A172 (cell line): ENCODE data around the gene CBFB. TPM values are rescaled to one million over a fixed set of nuclear protein-coding genes. Genes with fewer than 3 reads are reported as not detected.
A peak's percentile ranks its signal among the peaks of the same experiment; 100 is the strongest.
"Not testable (repeated sequence)": the region's sequence is repeated elsewhere in the genome, so short reads cannot be mapped to it uniquely, and the experiment has no call there.

Source experiments
- DNase-seq: peaks from one replicate; pipeline ENCODE4 v3.0.0-alpha.2; 2015; ENCODE audit warnings: low spot score
- total RNA-seq: library from RNA; depleted of rRNA; stranded (reverse); fragments of >200 nt; shearing (Covaris generic); gene quantifications from 2 replicates; pipeline ENCODE4 v1.2.3, GENCODE V29; 2014; rRNA removed

The CBFB gene
- total RNA-seq = 72.3 and 89.4 TPM in 2 replicates

DNA sequence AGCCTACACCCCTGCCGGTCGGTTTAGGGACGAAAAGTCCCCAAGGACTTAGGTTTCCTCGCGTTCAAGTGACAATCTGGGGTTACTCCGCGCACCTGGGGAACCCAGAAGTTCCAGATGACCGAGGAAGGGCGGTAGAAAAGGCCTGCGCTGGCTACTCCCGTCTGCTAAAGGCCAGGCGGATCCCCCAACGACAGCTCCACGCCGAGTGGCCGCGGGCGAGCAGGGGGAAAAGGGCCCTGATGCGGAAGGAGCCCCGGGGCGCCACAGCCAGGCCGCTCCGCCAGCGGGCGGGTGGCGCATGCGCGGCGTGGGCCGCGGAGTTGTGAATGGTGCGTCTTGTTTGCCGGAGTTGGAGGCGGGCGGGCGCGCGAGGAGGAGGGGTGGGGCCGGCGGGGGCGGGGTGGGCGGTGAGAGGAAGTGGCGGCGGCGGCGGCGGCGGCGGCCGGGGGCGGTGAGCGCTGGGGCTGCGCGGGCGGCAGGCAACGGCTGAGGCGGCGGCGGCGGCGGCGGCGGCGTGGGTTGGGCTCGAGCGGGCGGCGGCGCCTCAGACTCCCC is at the start of gene CBFB:
Gene CBFB (plus strand): TSS at position 454 of the 558 bp plus-strand sequence. CDS start 259 bp downstream, outside the sequence.
- DNase-seq = peak; percentile 76

DNA sequence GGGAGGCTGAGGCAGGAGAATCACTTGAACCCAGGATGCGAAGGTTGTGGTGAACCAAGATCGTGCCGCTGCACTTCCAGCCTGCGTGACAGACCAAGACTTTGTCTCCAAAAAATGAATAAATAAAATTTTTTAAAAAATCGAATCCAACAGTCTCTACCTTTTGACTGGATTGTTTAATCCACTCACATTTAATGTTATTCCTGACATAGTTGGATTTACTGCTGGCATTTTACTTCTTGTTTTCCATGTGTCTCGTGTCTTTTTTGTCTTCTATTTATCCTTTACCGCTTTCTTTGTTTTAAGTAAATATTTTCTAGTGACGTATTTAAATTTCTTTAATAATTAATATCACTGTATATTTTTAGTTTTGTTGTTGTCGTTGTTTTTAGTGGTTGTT is 45.9 kb upstream of the CBFB start:
- DNase-seq = no peak

DNA sequence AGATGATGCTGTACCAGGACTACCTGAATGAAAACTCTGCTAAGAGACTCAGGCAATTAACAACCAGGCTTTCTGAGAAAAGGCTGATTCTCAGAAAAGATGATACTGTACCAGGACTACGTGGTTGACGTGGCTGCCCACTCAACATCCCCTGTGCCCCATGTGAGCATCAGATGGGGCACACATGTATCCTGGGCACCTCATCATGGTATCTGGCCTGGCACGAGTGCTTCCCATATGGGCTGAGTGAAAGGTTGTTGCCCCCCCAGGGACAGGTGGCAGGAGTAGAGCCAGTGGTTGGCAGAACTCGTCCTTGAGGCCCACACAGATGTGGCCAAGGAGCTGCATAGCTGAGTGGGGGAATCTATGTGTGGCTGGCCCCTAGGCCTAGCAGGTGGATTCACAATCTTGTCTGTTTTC is 44.0 kb upstream of the CBFB start:
- DNase-seq = no peak

DNA sequence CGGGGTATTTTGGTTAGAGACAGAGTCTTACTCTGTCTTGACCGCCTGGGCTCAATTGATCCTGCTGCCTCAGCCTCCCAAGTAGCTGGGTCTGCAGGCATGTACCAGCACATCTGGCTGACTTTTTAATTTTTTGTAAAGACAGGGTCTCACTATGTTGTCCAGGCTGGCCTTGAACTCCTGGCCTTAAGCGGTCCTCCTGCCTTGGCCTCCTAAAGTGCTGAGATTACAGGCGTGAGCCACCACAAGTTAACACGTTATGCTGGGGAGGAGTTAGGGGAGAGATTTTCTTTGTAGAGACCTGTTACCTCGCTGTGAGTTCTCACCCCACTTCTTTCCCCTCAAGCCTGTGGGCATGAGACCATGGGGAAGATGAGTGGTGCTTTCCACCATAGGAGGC is 42.4 kb upstream of the CBFB start:
- no peak for DNase-seq

DNA sequence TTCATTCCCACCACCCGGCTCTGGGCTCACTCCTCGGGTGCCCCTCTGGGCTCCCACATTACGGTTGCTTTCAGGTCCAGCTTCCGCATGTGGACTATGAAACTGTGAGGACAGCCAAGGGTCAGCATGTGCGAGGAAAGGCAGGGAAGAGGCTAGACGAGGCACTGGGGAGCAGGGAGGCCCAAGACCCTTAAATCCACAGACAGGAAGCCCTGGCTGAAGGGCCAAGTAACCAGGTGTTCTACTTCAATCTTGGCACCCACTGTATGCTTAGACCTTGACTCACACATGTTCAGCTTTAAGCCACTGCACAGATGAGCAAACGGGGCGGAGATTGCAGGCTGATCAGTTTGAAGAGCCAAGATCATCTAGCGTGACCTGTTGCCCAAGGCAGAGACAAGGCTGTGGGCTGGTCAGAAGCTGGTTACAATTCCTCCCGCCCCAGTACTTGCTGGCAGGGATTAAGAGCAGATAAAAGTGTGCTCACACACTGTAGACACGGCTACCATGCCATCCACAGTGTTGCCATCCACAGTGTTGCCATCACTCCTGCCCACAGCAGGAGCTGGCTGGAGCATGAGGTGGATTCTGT is 40.7 kb upstream of the CBFB start, which contains the start of gene CES4A:
Gene CES4A (plus strand): TSS at position 393 of the 592 bp plus-strand sequence. CDS start 184 bp downstream, at position 577.
- DNase-seq = no peak

DNA sequence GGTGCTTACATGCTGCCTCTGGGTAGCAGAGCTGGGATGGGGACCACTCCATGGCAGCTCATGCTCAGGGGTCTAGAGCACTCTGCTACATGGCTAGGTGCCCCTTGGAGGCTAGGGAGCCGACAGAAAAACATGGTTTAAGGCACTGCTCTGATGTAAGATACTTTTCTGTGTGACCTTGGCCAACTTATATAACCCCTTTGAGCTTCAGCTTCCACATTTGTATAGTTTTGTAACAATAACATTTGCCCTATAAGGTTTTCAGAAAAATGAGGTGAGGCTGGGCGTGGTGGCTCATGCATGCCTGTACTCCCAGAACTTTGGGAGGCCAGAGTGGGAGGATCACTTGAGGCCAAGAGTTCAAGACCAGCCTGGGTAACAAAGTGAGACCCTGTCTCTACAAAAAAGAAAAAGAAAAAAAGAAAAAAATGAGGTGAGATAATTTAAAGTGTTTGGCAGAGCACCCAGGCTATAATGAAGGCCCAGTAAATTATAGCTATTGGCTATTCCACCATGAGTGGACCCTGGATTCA is 37.3 kb upstream of the CBFB start:
- DNase-seq = no peak

DNA sequence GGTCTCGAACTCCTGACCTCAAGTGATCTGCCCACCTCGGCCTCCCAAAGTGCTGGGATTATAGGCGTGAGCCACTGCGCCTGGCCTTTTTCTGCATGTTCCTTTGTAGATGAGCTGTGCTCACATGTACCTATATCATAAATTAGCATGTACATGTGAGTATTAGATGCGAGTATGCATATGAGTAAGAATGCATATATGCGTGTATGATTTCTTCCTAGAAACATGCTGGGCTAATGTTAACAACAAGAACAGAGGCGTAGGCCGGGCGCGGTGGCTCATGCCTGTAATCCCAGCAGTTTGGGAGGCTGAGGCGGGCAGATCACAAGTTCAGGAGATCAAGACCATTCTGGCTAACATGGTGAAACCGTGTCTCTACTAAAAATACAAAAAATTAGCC is 35.4 kb upstream of the CBFB start:
- not testable (repeated sequence) for DNase-seq

DNA sequence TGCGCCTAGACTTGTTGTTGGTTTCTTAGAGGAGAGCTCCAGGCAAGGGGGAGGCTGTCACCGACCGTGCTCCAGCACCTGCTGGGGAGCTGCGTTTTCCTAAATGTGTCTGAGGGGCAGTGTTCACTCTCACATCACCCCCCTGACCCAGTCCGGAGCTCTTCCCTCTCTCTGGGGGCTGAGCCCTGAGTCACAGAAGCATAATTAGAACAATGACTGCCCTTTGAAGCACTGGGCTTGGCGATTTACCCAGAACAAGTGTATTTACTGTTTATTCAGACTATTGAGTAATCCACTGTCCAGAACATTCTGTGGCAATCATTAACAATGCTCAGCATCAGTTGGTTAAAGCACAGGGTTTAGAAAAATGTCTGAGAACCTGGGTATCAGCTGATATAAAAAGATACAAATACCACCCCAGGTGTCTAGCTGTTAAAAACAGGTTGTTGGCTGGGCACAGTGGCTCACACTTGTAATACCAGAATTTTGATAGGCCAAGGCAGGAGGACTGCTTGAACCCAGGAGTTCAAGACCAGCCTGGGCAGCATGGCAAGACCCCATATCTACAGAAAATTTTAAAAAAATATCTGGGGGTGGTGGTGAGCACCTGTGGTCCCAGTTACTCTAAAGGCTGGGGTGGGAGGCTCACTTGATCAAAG is 32.5 kb upstream of the CBFB start:
- no peak for DNase-seq

DNA sequence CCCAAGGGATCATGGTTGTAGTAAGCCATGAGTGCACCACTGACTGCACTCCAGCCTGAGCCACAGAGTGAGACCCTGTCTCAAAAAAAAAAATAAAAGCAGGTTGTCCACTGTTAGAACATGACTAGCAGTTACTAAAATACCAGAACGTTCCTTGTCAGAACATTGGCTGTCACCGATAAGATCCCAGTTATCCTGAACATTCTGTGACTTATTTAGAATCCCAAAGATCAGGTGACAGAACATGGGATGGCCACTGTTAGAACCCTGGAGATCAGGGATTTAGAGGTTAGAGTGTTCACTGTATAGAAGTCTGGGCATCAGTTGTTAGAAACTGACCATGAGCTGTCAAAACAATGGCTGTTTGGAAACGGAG is 32.0 kb upstream of the CBFB start:
- no peak for DNase-seq

DNA sequence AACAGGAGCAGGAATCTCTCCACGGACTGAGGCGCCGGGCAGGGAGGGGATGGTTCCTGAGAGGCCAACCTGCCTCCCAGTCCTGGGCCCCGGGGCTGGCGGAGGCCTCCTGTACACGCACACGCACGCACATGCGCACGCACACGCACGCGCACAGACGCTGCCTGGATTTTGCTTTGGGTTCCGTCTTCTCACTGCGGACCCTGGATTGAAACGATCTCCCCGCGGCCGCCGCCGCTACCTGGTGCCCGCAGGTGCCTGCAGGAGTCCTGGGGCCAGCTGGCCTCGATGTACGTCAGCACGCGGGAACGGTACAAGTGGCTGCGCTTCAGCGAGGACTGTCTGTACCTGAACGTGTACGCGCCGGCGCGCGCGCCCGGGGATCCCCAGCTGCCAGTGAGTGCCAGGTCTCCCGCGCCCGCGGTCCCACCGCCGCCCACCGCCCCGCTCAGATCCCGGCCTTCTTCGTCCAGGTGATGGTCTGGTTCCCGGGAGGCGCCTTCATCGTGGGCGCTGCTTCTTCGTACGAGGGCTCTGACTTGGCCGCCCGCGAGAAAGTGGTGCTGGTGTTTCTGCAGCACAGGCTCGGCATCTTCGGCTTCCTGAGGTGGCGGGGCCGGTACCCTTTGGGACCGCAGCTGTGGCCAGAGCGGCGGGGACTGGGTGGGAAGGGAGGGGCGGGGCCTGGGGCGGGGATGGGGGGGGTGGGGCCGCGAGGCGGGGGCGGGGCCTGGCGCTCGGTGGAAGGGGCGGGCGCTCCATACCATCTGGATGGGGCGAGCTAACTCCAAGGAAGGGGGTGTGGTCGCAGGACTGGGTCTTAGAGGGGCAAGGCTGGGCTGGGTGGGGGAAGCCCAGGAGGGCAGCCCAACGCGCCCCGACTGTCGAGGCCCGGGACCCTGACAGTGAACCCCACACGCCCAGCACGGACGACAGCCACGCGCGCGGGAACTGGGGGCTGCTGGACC is 28.3 kb upstream of the CBFB start:
- no peak for DNase-seq

DNA sequence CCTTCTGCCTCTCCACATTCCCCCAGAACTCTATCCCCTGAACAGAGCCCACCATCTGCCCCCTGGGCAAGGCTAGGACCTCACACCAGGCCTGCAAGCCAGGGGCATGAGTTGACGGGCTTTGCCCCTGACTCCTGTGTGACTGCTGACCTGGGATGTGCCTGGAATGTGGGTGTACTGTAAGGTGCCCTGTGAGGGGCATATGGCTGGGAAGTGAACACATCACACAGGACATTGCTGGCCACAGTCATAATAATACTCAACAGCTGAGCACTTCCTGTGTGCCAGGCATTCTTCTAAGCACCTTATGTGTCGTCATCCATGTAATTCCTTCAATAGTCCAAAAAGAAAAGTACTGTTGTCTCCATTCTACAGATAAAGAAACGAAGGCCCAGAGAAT is 27.2 kb upstream of the CBFB start:
- no peak for DNase-seq

DNA sequence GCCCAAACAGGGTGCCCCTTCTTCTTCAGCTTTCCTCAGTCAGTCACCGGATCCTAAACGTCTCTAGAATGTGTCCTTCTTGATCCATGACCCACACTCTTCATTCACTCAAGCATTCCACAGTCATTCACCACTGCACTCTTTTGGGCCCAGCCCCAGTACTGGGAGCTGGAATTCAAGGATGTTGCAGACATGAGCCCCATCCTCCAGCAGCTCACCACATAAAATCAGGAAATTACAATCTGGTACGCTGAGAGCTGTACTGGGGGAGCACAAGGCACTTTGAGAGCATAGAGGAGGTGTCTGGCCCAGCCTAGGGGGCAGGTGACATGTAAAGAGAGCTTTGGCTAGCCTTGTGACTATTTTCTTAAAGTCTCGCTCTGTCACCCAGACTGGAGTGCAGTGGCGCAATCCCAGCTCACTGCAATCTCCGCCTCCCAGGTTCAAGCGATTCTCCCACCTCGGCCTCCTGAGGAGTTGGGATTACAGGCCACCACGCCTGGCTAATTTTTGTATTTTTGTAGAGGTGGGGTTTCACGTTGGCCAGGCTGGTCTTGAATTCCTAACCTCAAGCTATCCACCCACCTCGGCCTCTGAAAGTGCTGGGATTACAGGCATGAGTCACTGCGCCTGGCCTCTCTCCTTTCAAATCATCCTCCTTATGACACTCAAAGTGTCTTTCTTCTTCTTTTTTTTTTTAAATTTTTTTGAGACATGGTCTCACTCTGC is 21.9 kb upstream of the CBFB start:
- no peak for DNase-seq

DNA sequence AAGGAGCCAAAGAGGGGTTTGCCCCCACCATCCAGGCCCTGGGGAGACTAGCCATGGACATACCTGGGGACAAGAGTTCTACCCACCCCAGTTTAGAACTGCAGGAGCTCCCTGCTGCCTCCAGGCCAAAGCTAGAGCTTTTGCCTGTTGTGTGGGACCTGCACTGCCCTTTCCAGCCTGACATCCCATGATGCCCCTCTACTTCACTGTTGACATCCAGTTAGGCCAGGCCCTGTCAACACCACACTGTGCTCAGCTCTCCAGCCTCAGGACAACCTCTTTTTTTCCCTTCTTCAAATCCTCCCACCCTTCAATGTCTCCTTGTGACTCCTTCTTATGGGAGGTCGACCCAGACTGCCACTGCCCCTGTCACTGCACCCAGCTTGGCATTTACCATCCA is 19.8 kb upstream of the CBFB start:
- no peak for DNase-seq

DNA sequence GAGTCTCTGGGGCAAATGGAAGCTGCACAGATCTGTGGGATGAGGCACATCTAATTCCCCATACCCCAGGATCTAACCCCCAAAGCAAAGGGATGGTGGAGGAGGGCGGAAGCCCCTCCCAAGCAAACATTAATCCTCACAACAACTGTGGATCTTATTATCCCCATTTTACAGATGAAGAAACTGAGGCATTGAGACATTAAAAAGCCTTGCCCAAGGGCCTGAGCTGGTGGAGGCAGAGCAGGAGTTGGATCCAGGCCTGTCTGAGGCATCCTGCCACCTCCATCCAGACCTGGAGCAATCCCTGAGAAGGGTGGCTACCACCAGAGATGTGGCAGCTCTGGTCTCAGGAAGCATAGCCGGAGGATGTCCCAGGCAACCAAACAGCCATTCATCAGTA is 17.7 kb upstream of the CBFB start:
- DNase-seq = no peak

DNA sequence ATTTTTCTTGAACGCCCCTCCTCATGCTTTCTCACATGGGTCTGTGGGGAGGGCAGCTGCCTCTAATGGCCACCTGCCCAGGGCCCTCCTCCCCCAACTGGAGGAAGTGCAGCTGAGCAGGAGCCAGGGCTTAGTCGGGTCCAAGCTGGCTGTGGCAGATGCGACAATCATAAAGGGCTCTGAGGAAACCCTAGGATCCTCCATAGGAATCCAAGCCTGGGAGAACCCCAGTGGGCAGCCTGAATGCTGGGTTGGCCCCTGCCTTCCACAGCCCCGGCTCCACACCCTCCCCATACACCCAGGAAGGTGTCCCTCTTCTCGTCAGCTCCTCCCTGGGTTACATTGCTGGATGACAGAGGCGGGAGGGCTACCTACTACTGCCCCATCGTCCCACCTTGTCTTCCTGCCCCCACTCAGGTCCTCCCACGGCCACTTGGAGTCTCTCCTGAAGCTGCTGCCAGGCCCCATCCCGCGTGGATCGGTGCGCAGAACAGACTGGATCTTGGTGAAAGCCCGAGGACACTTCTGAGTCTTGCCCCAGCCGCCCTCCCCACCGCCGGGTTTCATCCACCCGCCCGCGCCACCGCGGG is 15.6 kb upstream of the CBFB start:
- no peak for DNase-seq

DNA sequence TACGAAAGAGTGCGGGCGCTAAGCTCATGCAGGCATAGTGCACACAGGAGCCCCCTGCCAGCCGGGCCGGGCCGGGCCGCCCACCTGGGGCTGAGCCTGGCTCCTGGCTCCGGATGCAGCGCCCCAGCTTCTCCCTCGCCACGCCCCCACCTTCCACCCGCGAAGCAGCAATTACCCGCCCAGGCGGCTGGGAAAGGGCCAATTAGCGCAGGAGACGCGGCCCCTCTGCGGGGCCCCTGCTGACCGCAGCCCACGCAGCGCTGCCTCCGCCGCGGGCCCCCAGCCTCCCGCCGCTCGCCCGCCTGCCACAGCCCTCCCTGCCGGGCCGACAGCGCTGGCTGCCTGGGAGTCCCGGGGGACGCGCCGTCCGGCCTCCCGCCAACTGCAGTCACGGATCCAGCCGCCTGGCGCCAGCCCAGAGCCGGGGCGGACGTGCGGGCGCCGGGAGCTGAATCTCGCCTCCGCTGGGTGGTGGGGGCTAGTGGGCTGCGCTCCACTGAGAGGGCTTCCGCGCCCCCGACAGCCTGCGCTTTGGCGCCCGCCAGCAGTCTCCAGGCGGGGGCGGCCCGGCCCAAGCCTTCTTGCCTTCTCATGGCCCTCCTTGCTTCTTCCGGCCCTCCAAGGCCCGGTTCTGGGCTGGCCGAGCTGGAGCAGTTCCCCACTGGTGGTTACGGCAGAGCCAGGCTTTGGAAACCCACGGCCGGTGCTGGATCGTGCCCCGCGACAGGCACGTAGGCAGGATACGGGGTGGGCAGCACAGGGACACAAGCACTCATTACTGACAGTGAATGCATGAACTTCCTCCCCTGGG is 14.9 kb upstream of the CBFB start:
- no peak for DNase-seq

DNA sequence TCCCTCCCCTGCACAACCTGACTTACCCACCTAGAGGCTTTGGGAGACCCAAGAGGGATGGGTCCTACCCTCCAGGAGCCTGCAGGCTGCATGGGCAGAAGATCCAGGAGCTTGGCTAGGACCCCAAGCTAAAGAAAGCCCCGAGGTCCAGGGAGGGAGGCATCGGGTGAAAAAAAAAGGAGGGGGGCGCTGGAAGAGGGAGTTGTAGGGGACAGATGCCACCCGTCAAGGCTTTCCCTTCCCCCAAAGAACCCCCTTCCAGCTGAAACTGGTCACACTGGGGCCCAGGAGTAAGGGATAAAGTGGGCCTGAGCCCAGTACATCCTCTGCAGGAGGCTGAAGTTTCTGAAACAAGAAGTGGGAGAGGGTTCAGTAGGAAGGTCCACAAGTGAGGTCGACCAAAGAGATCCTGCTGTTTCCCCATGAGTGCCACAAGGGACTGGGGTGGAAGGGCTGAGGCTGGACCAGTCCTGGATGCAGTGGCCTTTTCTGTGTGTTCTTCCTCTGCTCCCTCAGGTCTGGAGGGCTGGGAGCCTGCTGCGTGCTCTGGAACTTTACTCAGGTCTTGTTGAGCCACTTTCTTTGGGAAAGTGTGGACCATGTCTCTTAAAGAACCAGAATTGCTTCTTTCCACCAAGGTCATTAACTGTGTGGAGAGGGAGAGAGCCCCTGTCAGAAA is 14.2 kb upstream of the CBFB start:
- DNase-seq = no peak

DNA sequence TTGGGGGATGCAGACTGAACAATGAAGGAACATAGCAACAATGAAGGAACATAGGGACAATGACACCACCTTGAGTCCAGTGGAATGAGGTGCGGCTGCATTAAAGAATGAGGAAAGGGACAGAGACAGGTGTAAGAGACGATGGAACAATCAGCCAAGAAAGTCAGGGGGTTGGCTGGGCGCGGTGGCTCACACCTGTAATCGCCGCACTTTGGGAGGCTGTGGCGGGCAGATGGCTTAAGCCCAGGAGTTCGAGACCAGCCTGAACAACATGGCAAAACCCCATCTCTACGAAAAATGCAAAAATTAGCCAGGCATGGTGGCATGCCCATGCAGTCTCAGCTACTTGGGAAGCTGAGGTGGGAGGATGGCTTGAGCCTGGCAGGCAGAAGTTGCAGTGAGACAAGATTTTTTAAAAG is 13.6 kb upstream of the CBFB start:
- no peak for DNase-seq

DNA sequence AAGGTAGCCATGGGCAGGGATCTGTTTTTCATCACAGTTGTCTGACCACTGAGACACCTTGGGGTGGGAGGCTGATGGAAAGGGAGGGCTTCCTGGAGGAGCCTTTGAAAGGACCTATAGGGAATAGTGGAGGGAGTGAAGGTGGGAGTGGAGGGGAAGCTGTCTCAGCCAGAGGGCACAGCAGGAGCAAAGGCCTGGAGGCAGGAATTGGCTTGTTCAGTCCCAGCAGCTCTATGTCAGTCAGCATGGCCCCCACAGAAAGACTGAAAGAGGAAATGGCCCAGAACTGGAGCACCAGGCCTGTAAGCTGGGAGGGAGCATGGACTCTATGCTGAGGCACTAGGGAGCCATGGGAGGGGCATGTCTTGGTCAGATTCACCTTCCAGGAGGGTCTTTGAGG is 12.8 kb upstream of the CBFB start:
- DNase-seq = no peak
